SK-N-SH (cell line): ENCODE data around the gene SMNDC1. TPM values are rescaled to one million over a fixed set of nuclear protein-coding genes. Genes with fewer than 3 reads are reported as not detected.

Source experiments
- CTCF ChIA-PET: fragments of 300-600, 350-600 bp; formaldehyde crosslinking; extraction: SDS; loops from one replicate; lab custom pipeline; 2021; lab: Yijun Ruan, JAX
- POLR2A ChIA-PET: fragments of 350-600 bp; sonication (Branson Sonifier 250); formaldehyde crosslinking; extraction: SDS; loops from one replicate; lab custom pipeline; 2020; ENCODE audit warnings: antibody characterized with exemption, inconsistent platforms; lab: Yijun Ruan, JAX
- DNase-seq: peaks from one replicate; pipeline ENCODE4 v3.0.0; 2012
- H2AFZ ChIP-seq: fragments of 200-600 bp; sonication (generic); 2 replicates; pipeline ENCODE4 v1.8.1; 2016; ENCODE audit warnings: antibody characterized with exemption, mild to moderate bottlenecking, low read depth
- H3F3A ChIP-seq: fragments of 200-600 bp; sonication (generic); replicated peaks from 2 replicates; pipeline ENCODE3; 2016; ENCODE audit warnings: antibody characterized with exemption, mild to moderate bottlenecking; ENCODE audit not compliant: insufficient read depth
- H3K27ac ChIP-seq, 2 experiments: fragments of 200-500 bp in 1 of 2; fragments of 200-600 bp in 1 of 2; sonication (Bioruptor generic) in 1 of 2; sonication (generic), shearing (Covaris generic) in 1 of 2; 2 replicates each; pipeline versions ENCODE4 v1.5.1 to v1.6.1; 2014 to 2016; ENCODE audit warnings: low read depth in 2 of 2, inconsistent platforms in 1 of 2, low read length in 1 of 2, mild to moderate bottlenecking in 1 of 2, mixed read lengths in 1 of 2
- H3K27me3 ChIP-seq: fragments of 200-600 bp; sonication (generic), shearing (Covaris generic); 2 replicates; pipeline ENCODE4 v1.6.1; 2016; ENCODE audit warnings: mixed run types; ENCODE audit not compliant: insufficient read depth
- H3K36me3 ChIP-seq, 2 experiments: fragments of 200-500 bp in 1 of 2; fragments of 200-600 bp in 1 of 2; sonication (Bioruptor generic) in 1 of 2; sonication (generic) in 1 of 2; replicated peaks in 1 of 2; 2 replicates each; pipeline versions ENCODE3 to v1.5.1; 2014 to 2016; ENCODE audit warnings: low read length in 1 of 2, mild to moderate bottlenecking in 1 of 2; ENCODE audit not compliant: insufficient read depth in 2 of 2, control insufficient read depth in 1 of 2
- H3K4me1 ChIP-seq, 2 experiments: fragments of 200-500 bp in 1 of 2; fragments of 200-600 bp in 1 of 2; sonication (Bioruptor generic) in 1 of 2; sonication (generic), shearing (Covaris generic) in 1 of 2; 2 replicates each; pipeline versions ENCODE4 v1.5.1 to v1.6.1; 2014 to 2016; ENCODE audit warnings: low read depth in 1 of 2, low read length in 1 of 2, mixed run types in 1 of 2; ENCODE audit not compliant: insufficient read depth in 2 of 2, control insufficient read depth in 1 of 2
- H3K4me2 ChIP-seq: fragments of 200-600 bp; sonication (generic), shearing (Covaris generic); 2 replicates; pipeline ENCODE4 v1.6.1; 2017; ENCODE audit warnings: mixed run types
- H3K4me3 ChIP-seq, 2 experiments: fragments of 200-500 bp in 1 of 2; fragments of 200-600 bp in 1 of 2; sonication (Bioruptor generic) in 1 of 2; sonication (generic), shearing (Covaris generic) in 1 of 2; 2 replicates each; pipeline versions ENCODE4 v1.5.1 to v1.8.1; 2014 to 2016; ENCODE audit warnings: low read depth in 2 of 2, inconsistent platforms in 1 of 2, low read length in 1 of 2, mild to moderate bottlenecking in 1 of 2, mixed read lengths in 1 of 2, moderate library complexity in 1 of 2
- H3K79me2 ChIP-seq: fragments of 200-600 bp; sonication (generic); 2 replicates; pipeline ENCODE4 v1.8.1; 2017; ENCODE audit warnings: mild to moderate bottlenecking; ENCODE audit not compliant: insufficient read depth
- H3K9ac ChIP-seq: fragments of 200-600 bp; sonication (generic); 2 replicates; pipeline ENCODE4 v1.6.1; 2017; ENCODE audit warnings: mixed run types
- H3K9me2 ChIP-seq: fragments of 200-600 bp; sonication (generic); 2 replicates; pipeline ENCODE4 v1.6.1; 2017; ENCODE audit warnings: mixed run types
- H3K9me3 ChIP-seq: fragments of 200-600 bp; sonication (generic); 2 replicates; pipeline ENCODE4 v1.6.1; 2017; ENCODE audit warnings: mixed run types, mild to moderate bottlenecking, moderate library complexity
- H4K20me1 ChIP-seq: fragments of 200-600 bp; sonication (generic); 2 replicates; pipeline ENCODE4 v1.6.1; 2017; ENCODE audit warnings: mild to moderate bottlenecking, mixed run types; ENCODE audit not compliant: insufficient read depth
- CHD2 ChIP-seq: fragments of 150-350 bp; IDR thresholded peaks from 2 replicates; pipeline ENCODE4 v1.6.1; 2018; ENCODE audit warnings: low read length; ENCODE audit not compliant: partially characterized antibody
- EZH2phosphoT487 ChIP-seq: fragments of 200-600 bp; sonication (generic); IDR thresholded peaks from 2 replicates; pipeline ENCODE4 v1.6.1; 2017; ENCODE audit warnings: low read depth, mixed run types, mild to moderate bottlenecking, antibody characterized with exemption, moderate library complexity, borderline replicate concordance
- FOSL2 ChIP-seq: IDR thresholded peaks from 2 replicates; pipeline ENCODE4 v1.4.0; 2012; ENCODE audit warnings: low read depth, mild to moderate bottlenecking, moderate library complexity, borderline replicate concordance
- GABPA ChIP-seq: IDR thresholded peaks from 2 replicates; pipeline ENCODE4 v1.4.0; 2012; ENCODE audit warnings: low read depth, mild to moderate bottlenecking
- MEF2A ChIP-seq: IDR thresholded peaks from 2 replicates; pipeline ENCODE4 v1.4.0; 2012; ENCODE audit warnings: low read depth, borderline replicate concordance
- NRF1 ChIP-seq: IDR thresholded peaks from 2 replicates; pipeline ENCODE4 v1.6.1; 2012; ENCODE audit warnings: low read depth, mild to moderate bottlenecking, low read length
- POLR2AphosphoS5 ChIP-seq: IDR thresholded peaks from 2 replicates; pipeline ENCODE4 v1.6.1; 2012; ENCODE audit warnings: low read depth, low read length
- RAD21 ChIP-seq: IDR thresholded peaks from 2 replicates; pipeline ENCODE4 v1.6.1; 2012; ENCODE audit warnings: mild to moderate bottlenecking, low read length
- RCOR1 ChIP-seq: fragments of 150-350 bp; IDR thresholded peaks from 2 replicates; pipeline ENCODE4 v1.6.1; 2017; ENCODE audit warnings: antibody characterized with exemption, low read length
- RFX5 ChIP-seq: IDR thresholded peaks from 2 replicates; pipeline ENCODE4 v1.6.1; 2012; ENCODE audit warnings: mild to moderate bottlenecking, improper control_type of control experiment, low read length
- RXRA ChIP-seq: IDR thresholded peaks from 2 replicates; pipeline ENCODE4 v1.4.0; 2012; ENCODE audit warnings: low read depth, mild to moderate bottlenecking, borderline replicate concordance
- SIN3A ChIP-seq: IDR thresholded peaks from 2 replicates; pipeline ENCODE4 v1.6.1; 2012; ENCODE audit warnings: low read depth, mild to moderate bottlenecking, low read length, moderate library complexity, borderline replicate concordance
- SMC3 ChIP-seq: IDR thresholded peaks from 2 replicates; pipeline ENCODE4 v1.6.1; 2012; ENCODE audit warnings: low read depth, low read length, improper control_type of control experiment
- TAF1 ChIP-seq: IDR thresholded peaks from 2 replicates; pipeline ENCODE4 v1.6.1; 2012; ENCODE audit warnings: low read depth, mild to moderate bottlenecking, low read length, moderate library complexity, borderline replicate concordance
- TEAD4 ChIP-seq: IDR thresholded peaks from 2 replicates; pipeline ENCODE4 v1.4.0; 2012; ENCODE audit warnings: mild to moderate bottlenecking, borderline replicate concordance; ENCODE audit not compliant: insufficient read depth
- WGBS: methylation state at CpG from one replicate; pipeline ENCODE4 v1.1.6; 2017; ENCODE audit warnings: low lambda C conversion rate; 5-methylcytosine and 5-hydroxymethylcytosine counted together
- polyA plus RNA-seq, 3 experiments: library from polyadenylated mRNA; depleted of rRNA; stranded (reverse); fragments of >200 nt; gene quantifications; 2 replicates each; pipeline ENCODE4 v1.2.3, GENCODE V29; 2012
- TF ChIP-seq, protein P1 (sequence below): IDR thresholded peaks from 2 replicates; pipeline ENCODE4; 2012
- TF ChIP-seq, protein P2 (sequence below): IDR thresholded peaks from 2 replicates; pipeline ENCODE4 v1.6.1; 2012; ENCODE audit warnings: mild to moderate bottlenecking, low read depth, low read length, moderate library complexity
- TF ChIP-seq, protein P3 (sequence below): IDR thresholded peaks from 2 replicates; pipeline ENCODE4 v1.4.0; 2012; ENCODE audit warnings: low read depth

The SMNDC1 gene
- polyA plus RNA-seq, 1 of the 3 experiments (the other 2 are of a cell fraction) = 13.3 TPM

DNA sequence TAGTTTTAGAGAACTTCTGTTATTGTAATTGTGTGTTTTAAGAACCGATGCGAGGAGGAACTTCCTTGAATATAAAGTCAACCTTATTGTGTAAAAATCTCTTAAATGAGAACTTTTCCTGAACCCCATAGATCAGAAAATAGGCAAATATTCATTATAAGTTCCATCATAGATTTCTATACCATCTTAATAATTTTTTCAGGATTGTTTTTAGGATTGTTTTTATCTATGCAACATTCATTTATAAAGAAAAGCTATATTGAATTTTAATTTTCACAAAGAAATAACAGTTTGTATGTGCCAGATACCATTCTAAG lies 1.7 kb upstream of the SMNDC1 start:
- Histone ChIP-seq H4K20me1 (peaks cover 24% of the 10 kb centered on the region), H3K4me2 (0 out of 2 replicates have a peak overlapping the region, but pooled peaks have one; percentile 72), H3K27me3 (no peaks in the 10 kb centered on the region), H3K9ac (no peak overlapping the region; the same call in 1 of the 2 replicates), H3K9me2 (no peaks in the 10 kb centered on the region), H3K9me3 (no peaks in the 10 kb centered on the region), H3K36me3 (peaks cover 18 to 20% of the 10 kb centered on the region in 2 experiments), H3F3A (peaks cover 12% of the 10 kb centered on the region), H3K27ac (peak overlapping the region; percentile 3 to 93; a peak in 2 of 4 replicates), H3K4me3 (peak overlapping the region in 1 of 2 experiments; percentile 16; a peak in 1 of 4 replicates), H3K79me2 (peaks cover 34% of the 10 kb centered on the region), H2AFZ (peak overlapping the region; percentile 79), H3K4me1 (peaks cover 9 to 24% of the 10 kb centered on the region in 2 experiments)
- POLR2A ChIA-PET = no interaction called here
- TF ChIP-seq FOSL2 (no peak), CHD2 (no peak), TEAD4 (no peak), POLR2AphosphoS5 (no peak), EZH2phosphoT487 (no peak), TAF1 (no peak), RCOR1 (no peak), SIN3A (no peak), RFX5 (no peak), MEF2A (no peak), RAD21 (no peak), RXRA (no peak), NRF1 (no peak), GABPA (no peak), SMC3 (no peak)
- TF ChIP-seq, protein P1, sequence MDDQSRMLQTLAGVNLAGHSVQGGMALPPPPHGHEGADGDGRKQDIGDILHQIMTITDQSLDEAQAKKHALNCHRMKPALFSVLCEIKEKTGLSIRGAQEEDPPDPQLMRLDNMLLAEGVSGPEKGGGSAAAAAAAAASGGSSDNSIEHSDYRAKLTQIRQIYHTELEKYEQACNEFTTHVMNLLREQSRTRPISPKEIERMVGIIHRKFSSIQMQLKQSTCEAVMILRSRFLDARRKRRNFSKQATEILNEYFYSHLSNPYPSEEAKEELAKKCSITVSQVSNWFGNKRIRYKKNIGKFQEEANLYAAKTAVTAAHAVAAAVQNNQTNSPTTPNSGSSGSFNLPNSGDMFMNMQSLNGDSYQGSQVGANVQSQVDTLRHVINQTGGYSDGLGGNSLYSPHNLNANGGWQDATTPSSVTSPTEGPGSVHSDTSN = no peak
- TF ChIP-seq, protein P2, sequence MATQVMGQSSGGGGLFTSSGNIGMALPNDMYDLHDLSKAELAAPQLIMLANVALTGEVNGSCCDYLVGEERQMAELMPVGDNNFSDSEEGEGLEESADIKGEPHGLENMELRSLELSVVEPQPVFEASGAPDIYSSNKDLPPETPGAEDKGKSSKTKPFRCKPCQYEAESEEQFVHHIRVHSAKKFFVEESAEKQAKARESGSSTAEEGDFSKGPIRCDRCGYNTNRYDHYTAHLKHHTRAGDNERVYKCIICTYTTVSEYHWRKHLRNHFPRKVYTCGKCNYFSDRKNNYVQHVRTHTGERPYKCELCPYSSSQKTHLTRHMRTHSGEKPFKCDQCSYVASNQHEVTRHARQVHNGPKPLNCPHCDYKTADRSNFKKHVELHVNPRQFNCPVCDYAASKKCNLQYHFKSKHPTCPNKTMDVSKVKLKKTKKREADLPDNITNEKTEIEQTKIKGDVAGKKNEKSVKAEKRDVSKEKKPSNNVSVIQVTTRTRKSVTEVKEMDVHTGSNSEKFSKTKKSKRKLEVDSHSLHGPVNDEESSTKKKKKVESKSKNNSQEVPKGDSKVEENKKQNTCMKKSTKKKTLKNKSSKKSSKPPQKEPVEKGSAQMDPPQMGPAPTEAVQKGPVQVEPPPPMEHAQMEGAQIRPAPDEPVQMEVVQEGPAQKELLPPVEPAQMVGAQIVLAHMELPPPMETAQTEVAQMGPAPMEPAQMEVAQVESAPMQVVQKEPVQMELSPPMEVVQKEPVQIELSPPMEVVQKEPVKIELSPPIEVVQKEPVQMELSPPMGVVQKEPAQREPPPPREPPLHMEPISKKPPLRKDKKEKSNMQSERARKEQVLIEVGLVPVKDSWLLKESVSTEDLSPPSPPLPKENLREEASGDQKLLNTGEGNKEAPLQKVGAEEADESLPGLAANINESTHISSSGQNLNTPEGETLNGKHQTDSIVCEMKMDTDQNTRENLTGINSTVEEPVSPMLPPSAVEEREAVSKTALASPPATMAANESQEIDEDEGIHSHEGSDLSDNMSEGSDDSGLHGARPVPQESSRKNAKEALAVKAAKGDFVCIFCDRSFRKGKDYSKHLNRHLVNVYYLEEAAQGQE = no peak
- TF ChIP-seq, protein P3, sequence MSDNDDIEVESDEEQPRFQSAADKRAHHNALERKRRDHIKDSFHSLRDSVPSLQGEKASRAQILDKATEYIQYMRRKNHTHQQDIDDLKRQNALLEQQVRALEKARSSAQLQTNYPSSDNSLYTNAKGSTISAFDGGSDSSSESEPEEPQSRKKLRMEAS = no peak
- WGBS = 14% methylated on average over 2 of the region's 2 CpGs
- CTCF ChIA-PET = interaction anchor here (0.6 to 4.0 kb wide), 18 partner anchors 10 to 576 kb away, joined by 3 to 34 read pairs (median 4); partner anchors contain the start of gene DUSP5
- DNase-seq = no peak
